ENCODE measurements around the gene GALNT17.

GRCh38 chr7:71361451-71362032 lies 229.6 kb downstream of the GALNT17 start:
- TF ChIP-seq RAD21 (conservative IDR thresholded peaks at IDR 0.05) (no peak), EP300 (conservative IDR thresholded peaks at IDR 0.05; ENCODE audit: poor library complexity, severe bottlenecking) (no peak), CTCF (IDR thresholded peaks at IDR 0.05; ENCODE audit: poor library complexity, severe bottlenecking) (no peak), EZH2 (IDR thresholded peaks at IDR 0.05; ENCODE audit: borderline replicate concordance, insufficient read depth, low read length, poor library complexity, severe bottlenecking) (no peak), POLR2AphosphoS5 (IDR thresholded peaks at IDR 0.05) (no peak)

Measured in neural cell (in vitro differentiated cells).